GM12873 (cell line): ENCODE measurements around the gene HAND2.

Source experiments
- TF ChIP-seq, protein P1 (sequence below): IDR thresholded peaks from 2 replicates; pipeline ENCODE4 v1.5.1; 2012; ENCODE audit warnings: low read depth, mild to moderate bottlenecking, moderate library complexity, low read length, control low read depth; ENCODE audit not compliant: insufficient read depth; ENCODE audit errors: missing control alignments

The HAND2 gene

DNA sequence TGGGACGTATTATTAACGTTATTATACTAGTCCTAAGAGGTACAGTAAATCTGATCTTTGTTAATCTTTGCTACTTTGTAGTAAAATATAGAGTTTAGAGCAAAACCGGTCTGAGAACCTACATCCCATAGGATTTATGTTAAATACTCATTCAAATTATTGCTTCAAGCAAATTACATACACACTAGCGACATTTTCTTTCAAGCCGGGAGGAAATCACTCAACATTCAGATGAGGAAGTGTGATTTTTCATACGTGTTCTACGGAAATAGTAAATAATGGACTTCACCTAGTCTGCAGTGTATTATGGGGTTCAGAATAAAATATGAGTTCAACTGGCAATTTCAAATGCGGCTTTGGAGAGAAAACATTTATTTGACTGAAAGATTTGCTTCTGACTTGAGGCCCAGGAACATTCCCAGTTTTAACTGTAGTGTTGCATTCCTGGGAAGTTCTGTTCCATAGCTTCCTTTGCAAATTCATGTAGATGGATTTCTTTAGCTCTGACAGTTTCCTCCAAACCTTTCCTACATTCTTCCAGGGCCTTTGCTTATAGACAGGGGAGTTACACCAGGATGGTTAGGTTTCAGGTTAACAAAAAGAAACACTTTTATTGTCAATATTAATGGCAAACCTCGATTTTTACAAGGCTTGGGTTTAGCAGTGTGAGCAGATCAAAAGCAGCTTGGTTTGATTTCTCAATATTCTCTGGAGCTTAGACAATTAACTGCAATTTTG is 5.3 kb upstream of the HAND2 start:
- TF ChIP-seq, protein P1, sequence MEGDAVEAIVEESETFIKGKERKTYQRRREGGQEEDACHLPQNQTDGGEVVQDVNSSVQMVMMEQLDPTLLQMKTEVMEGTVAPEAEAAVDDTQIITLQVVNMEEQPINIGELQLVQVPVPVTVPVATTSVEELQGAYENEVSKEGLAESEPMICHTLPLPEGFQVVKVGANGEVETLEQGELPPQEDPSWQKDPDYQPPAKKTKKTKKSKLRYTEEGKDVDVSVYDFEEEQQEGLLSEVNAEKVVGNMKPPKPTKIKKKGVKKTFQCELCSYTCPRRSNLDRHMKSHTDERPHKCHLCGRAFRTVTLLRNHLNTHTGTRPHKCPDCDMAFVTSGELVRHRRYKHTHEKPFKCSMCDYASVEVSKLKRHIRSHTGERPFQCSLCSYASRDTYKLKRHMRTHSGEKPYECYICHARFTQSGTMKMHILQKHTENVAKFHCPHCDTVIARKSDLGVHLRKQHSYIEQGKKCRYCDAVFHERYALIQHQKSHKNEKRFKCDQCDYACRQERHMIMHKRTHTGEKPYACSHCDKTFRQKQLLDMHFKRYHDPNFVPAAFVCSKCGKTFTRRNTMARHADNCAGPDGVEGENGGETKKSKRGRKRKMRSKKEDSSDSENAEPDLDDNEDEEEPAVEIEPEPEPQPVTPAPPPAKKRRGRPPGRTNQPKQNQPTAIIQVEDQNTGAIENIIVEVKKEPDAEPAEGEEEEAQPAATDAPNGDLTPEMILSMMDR: no peak

DNA sequence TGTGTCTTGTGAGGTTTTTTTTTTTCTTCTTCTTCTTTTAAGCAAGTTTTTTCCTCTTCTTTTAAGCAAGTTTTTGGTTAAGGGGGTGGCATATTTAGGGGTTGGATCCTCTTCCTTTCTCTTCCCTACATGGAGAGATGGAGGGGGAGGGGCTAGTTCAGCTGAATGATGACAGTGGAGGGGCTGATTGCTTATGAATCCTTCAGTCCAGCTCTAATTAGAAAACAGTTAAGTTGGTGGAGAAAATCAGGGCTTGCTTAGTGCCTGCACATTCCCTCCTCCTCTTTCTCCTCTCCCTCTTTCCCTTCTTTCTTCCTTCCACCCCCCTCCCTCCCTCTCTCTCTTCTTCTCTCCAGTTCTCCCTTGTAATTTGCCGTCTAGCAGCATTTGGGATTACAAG is 4.4 kb upstream of the HAND2 start:
- TF ChIP-seq, protein P1: no peak

DNA sequence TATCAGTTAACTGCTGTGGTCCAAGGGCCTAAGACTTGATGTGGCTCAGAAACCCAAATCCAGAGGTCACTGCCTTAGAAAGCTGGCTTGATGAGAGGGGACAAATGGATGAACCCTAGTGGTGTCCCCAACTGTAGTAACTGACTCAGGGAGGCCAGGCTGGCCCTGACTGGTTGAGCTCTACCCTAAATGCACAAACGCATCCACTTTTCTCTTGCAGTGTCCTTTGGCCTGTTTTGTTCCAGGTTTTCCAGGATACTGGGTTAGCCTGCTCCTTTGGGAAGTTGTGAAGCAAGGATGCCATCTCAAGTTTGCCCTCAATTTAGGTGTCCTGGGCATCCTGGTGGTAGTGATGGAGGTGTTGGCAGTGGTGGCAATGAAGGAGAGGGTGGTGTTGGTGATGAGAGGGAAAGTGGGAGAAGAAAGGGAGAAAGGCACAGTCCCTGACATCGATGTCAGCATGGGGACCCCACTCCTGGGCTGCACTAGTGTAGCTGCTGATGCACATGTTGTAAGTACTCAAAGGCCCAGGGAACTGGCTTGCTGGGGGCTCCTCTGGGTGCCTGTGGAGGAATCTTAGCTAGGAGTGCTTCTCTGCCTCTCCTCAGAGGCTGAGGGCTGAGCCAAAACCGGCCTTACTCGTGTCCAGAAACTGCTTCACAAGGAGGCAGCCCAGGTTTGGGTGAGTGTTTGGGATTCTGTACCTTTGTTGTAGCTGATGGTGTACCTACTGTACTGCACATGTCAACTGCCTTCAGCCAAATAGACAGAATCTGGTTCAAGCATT is 2.9 kb upstream of the HAND2 start:
- TF ChIP-seq, protein P1: no peak

DNA sequence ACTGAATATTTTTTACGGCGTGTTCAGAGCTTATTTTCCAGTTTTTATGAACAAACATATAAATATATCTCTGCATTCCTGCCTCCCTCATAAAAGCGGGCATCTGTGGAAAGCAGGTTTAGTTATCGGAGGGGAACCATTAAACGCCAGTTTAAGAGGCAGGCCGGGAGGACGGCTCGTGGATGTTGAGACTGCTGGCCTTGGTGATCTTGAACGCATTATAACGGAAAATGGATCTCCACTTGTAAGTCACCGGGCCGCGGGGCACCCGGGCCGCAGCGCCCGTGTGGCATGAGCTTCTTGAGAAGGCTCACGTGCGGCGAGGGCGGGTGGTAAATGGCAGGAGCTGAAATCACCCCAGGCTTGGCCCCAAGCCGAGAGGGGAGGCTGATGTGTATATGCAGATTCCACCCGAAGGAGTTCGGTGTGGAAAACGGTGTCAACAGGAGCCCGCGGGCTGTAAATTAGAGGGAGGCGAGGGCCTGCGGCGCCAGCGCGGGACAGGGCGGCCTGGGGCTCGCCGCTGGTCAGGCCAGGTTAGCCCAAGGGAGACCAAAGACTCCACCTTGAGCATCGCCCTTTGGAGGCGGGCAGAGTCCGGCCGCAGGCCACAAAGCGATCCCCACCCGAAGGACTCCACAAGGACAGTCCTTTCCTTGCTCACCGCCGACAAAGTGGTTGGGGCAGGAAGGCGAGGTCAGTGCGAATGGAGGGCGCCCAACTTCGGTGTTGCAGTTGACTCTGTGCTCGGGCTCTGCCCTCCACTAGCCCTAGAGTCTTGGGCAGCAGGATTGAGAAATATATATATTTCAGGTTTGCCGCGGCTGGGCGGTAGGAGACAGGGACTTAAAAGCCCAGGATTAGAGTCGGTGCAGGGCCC is 1.3 kb upstream of the HAND2 start:
- TF ChIP-seq, protein P1: no peak

DNA sequence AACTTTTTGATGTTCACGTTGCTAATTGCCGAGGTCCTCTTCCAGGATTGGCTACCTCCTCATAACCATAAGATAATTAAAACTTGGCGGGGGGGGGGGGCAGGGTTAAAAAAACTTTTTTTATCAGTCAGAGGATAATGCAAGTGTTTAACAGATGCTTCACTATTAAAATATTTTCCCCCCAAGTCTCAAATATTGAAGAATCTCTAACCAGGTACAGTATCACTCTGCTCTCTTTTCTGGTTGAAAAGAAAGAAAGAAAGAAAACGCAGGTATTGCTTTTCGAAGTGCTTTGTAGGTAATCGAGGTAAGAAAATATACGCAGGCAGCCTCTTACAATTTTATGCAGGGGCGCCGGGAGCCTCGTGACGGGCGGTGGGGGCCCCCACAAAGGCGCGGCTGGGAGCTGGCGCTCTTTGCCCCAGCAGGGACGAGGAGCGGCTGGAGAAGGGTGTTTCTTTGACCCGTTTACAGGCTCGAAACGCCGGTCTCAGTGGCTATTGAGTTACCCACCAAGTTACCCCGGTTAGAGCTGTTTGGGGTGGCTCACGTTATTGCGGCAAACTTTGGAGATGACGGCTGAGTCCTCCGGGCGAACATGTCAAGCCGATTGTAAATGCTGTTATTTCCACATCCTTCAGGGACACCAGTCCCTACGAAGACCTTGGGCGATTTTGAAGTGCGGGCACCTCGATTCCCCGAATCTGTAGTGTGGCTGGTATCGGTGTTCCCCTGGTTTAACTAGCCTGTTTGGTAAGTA is 477 bp upstream of the HAND2 start:
- TF ChIP-seq, protein P1: no peak

DNA sequence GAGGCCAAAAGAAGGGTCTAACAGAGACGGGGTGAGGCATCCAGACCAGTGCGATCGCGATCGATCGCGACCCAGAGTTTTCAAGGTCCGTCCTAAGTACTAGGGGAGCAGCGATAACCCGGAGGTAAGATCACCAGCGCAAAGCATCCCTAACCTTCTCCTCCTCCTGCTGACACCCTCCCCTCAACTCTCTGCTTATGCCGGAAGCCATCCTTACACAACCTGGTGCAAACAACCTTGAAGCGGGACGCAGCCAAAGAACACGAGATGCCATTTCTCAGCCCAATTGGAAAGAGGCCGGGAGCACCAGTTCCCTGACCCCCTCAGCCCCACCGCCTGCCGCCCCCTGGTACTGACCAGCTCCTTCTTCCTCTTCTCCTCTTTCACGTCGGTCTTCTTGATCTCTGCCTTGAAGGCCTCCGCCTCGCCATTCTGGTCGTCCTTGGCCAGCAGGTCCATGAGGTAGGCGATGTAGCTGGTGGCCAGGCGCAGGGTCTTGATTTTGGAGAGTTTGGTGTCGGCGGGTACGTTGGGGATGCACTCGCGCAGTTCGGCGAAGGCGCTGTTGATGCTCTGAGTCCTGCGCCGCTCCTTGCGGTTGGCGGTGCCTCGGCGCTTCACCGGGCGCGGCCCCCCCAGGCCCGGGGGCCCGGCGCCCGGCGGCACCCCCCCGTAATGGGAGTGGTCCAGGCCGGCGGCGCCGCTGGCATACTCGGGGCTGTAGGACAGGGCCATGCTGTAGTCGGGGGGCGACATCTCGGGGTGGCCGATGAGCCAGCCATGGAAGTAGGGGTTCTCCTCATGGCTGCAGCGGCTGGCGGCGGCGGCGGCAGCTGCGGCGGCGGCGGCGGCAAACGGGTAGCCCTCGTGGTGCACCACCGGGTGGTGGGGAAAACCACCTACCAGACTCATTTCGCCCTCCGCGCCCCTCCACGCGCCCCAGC is 1.4 kb downstream of the HAND2 start:
- TF ChIP-seq, protein P1: no peak
